GM12878 (cell line): Measurements from ENCODE around the gene PCSK6.

Experiments used
- ATF3 ChIP-seq: IDR thresholded peaks from 2 replicates; pipeline ENCODE4 v1.6.1; 2011; ENCODE audit warnings: low read depth, mild to moderate bottlenecking, low read length, moderate library complexity, borderline replicate concordance; ENCODE audit errors: extremely low read depth
- CBFB ChIP-seq: IDR thresholded peaks from 2 replicates; pipeline ENCODE4 v1.6.1; 2016; ENCODE audit warnings: antibody characterized with exemption, low read depth
- CREB1 ChIP-seq: IDR thresholded peaks from 2 replicates; pipeline ENCODE4 v1.6.1; 2012; ENCODE audit warnings: low read depth, mild to moderate bottlenecking, inconsistent platforms
- EP300 ChIP-seq, 2 experiments: fragments of 150-350 bp in 1 of 2; IDR thresholded peaks; 2 replicates each; pipeline ENCODE4 v1.6.1; 2011 to 2012; ENCODE audit warnings: low read depth in 2 of 2, low read length in 2 of 2, borderline replicate concordance in 1 of 2, improper control_type of control experiment in 1 of 2, inconsistent platforms in 1 of 2; ENCODE audit not compliant: control insufficient read depth in 1 of 2
- HDAC6 ChIP-seq: fragments of 200-600 bp; sonication (generic); IDR thresholded peaks from one replicate; pipeline ENCODE4 v1.8.0; 2017; ENCODE audit warnings: antibody characterized with exemption; ENCODE audit not compliant: unreplicated experiment
- MEF2B ChIP-seq: fragments of 450-650 bp; IDR thresholded peaks from 2 replicates; pipeline ENCODE4 v1.6.1; 2018; ENCODE audit warnings: mild to moderate bottlenecking, moderate library complexity; ENCODE audit not compliant: partially characterized antibody, poor library complexity, severe bottlenecking
- PKNOX1 ChIP-seq: fragments of 450-650 bp; IDR thresholded peaks from 2 replicates; pipeline ENCODE4 v1.6.1; 2016; ENCODE audit warnings: mild to moderate bottlenecking
- POLR2A ChIP-seq: IDR thresholded peaks from 2 replicates; pipeline ENCODE4 v1.6.1; 2011; ENCODE audit warnings: low read depth, mild to moderate bottlenecking, low read length
- REST ChIP-seq: IDR thresholded peaks from 2 replicates; pipeline ENCODE4 v1.6.1; 2012; ENCODE audit warnings: mild to moderate bottlenecking, low read depth, low read length
- SRF ChIP-seq, 2 experiments: IDR thresholded peaks; 2 replicates each; pipeline ENCODE4 v1.6.1; 2011; ENCODE audit warnings: low read depth in 2 of 2, low read length in 2 of 2, mild to moderate bottlenecking in 1 of 2, moderate library complexity in 1 of 2
- ZBTB40 ChIP-seq: fragments of 450-650 bp; IDR thresholded peaks from 2 replicates; pipeline ENCODE4 v1.6.1; 2016; ENCODE audit warnings: mild to moderate bottlenecking, moderate library complexity, borderline replicate concordance
- TF ChIP-seq, protein P1 (sequence below), 3 experiments: IDR thresholded peaks in 2 of 3; conservative IDR thresholded peaks in 1 of 3; 2 replicates each; pipeline ENCODE4 v1.5.1; 2011; ENCODE audit warnings: low read depth in 3 of 3, low read length in 3 of 3, mild to moderate bottlenecking in 3 of 3, control low read depth in 2 of 3, moderate library complexity in 2 of 3, inconsistent platforms in 1 of 3, mixed read lengths in 1 of 3; ENCODE audit not compliant: control insufficient read depth in 2 of 3, insufficient read depth in 1 of 3; ENCODE audit errors: extremely low read depth in 1 of 3
- TF ChIP-seq, protein P2 (sequence below): IDR thresholded peaks from 2 replicates; pipeline ENCODE4 v1.6.1; 2011; ENCODE audit warnings: low read depth, low read length, improper control_type of control experiment, borderline replicate concordance

DNA sequence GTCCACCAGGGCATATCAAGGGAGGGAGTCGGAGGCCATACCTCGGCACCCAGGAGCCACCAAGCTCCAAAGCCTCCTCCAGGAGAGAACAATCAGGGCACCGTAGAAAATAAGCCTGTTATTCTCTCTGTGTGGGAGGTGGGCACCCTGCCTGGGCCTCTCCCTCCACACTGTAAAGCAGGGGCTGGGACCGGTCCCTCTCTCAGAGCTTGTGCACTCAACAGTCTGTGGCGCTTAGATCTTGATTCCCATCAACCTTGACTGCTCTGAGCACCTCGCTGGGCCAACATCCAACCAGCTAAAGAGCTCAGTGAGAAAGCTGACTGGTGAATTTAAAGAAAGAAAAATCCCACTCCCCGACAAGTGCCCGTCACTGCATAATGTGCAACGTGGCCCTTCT is 53.0 kb downstream of the PCSK6 start:
- TF ChIP-seq ATF3 (no peak), CREB1 (no peak), PKNOX1 (no peak), ZBTB40 (no peak), CBFB (no peak), MEF2B (no peak), REST (no peak), HDAC6 (no peak), SRF (IDR thresholded peaks at IDR 0.05; ENCODE audit: low read depth in 2 of 2, low read length in 2 of 2) (no peak), POLR2A (no peak), EP300 (IDR thresholded peaks at IDR 0.05; ENCODE audit: borderline replicate concordance in 1 of 2, control insufficient read depth in 1 of 2, low read depth in 2 of 2, low read length in 2 of 2) (no peak)
- TF ChIP-seq, protein P1, sequence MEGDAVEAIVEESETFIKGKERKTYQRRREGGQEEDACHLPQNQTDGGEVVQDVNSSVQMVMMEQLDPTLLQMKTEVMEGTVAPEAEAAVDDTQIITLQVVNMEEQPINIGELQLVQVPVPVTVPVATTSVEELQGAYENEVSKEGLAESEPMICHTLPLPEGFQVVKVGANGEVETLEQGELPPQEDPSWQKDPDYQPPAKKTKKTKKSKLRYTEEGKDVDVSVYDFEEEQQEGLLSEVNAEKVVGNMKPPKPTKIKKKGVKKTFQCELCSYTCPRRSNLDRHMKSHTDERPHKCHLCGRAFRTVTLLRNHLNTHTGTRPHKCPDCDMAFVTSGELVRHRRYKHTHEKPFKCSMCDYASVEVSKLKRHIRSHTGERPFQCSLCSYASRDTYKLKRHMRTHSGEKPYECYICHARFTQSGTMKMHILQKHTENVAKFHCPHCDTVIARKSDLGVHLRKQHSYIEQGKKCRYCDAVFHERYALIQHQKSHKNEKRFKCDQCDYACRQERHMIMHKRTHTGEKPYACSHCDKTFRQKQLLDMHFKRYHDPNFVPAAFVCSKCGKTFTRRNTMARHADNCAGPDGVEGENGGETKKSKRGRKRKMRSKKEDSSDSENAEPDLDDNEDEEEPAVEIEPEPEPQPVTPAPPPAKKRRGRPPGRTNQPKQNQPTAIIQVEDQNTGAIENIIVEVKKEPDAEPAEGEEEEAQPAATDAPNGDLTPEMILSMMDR (IDR thresholded peaks at IDR 0.05 in 2 of 3, conservative IDR thresholded peaks at IDR 0.05 in 1 of 3; ENCODE audit: control insufficient read depth in 2 of 3, extremely low read depth in 1 of 3, insufficient read depth in 1 of 3, low read depth in 3 of 3, low read length in 3 of 3), result no peak
- TF ChIP-seq, protein P2, sequence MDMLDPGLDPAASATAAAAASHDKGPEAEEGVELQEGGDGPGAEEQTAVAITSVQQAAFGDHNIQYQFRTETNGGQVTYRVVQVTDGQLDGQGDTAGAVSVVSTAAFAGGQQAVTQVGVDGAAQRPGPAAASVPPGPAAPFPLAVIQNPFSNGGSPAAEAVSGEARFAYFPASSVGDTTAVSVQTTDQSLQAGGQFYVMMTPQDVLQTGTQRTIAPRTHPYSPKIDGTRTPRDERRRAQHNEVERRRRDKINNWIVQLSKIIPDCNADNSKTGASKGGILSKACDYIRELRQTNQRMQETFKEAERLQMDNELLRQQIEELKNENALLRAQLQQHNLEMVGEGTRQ, result no peak
